Mesenchymal stem cell (in vitro differentiated cells and primary cell): Measurements from ENCODE around the gene SNRPA.
"Not testable (repeated sequence)": the region's sequence is repeated elsewhere in the genome, so short reads cannot be mapped to it uniquely, and the experiment has no call there.

Experiments
- DNase-seq: peaks from one replicate; pipeline ENCODE4 v3.0.0-alpha.2; 2013
- H2AFZ ChIP-seq: one replicate; pipeline ENCODE4 v1.6.1; 2013; ENCODE audit warnings: low read depth, mild to moderate bottlenecking, control low read depth, inconsistent platforms, low read length, moderate library complexity
- H2AK5ac ChIP-seq: 2 replicates; pipeline ENCODE4 v1.6.1; 2013; ENCODE audit warnings: low read length, moderate library complexity, mild to moderate bottlenecking, inconsistent platforms; ENCODE audit not compliant: severe bottlenecking
- H2BK120ac ChIP-seq: one replicate; pipeline ENCODE4 v1.6.1; 2013; ENCODE audit warnings: low read depth, mild to moderate bottlenecking, inconsistent platforms, low read length, moderate library complexity
- H2BK12ac ChIP-seq, 2 experiments: one replicate each; pipeline ENCODE4 v1.6.1; 2013; ENCODE audit warnings: inconsistent platforms in 2 of 2, low read length in 2 of 2, mild to moderate bottlenecking in 2 of 2, moderate library complexity in 2 of 2, control low read depth in 1 of 2
- H2BK15ac ChIP-seq: one replicate; pipeline ENCODE4 v1.6.1; 2013; ENCODE audit warnings: mild to moderate bottlenecking, low read depth, inconsistent platforms; ENCODE audit not compliant: poor library complexity, severe bottlenecking
- H2BK5ac ChIP-seq: 2 replicates; pipeline ENCODE4 v1.6.1; 2013; ENCODE audit warnings: low read depth, mild to moderate bottlenecking, low read length, control low read depth, inconsistent platforms; ENCODE audit not compliant: poor library complexity, severe bottlenecking
- H3K14ac ChIP-seq, 2 experiments: one replicate each; pipeline ENCODE4 v1.6.1; 2013; ENCODE audit warnings: inconsistent platforms in 2 of 2, low read length in 2 of 2, control low read depth in 1 of 2, mild to moderate bottlenecking in 1 of 2, moderate library complexity in 1 of 2
- H3K18ac ChIP-seq, 2 experiments: one replicate each; pipeline ENCODE4 v1.6.1; 2013; ENCODE audit warnings: inconsistent platforms in 2 of 2, low read length in 2 of 2, control low read depth in 1 of 2, low read depth in 1 of 2, mild to moderate bottlenecking in 1 of 2
- H3K23ac ChIP-seq, 2 experiments: one replicate each; pipeline ENCODE4 v1.6.1; 2013; ENCODE audit warnings: inconsistent platforms in 2 of 2, low read length in 2 of 2, mild to moderate bottlenecking in 2 of 2, moderate library complexity in 2 of 2, control low read depth in 1 of 2
- H3K27ac ChIP-seq: 2 replicates; pipeline ENCODE4 v1.5.1; 2013; ENCODE audit warnings: mild to moderate bottlenecking, moderate library complexity, low read length, control low read depth, inconsistent platforms; ENCODE audit not compliant: poor library complexity, severe bottlenecking
- H3K27me3 ChIP-seq, 2 experiments: 2 replicates each; pipeline versions ENCODE4 v1.6.1 to v1.7.0; 2013; ENCODE audit warnings: low read length in 2 of 2, mild to moderate bottlenecking in 2 of 2, moderate library complexity in 2 of 2, control low read depth in 1 of 2, inconsistent platforms in 1 of 2; ENCODE audit not compliant: control insufficient read depth in 1 of 2, insufficient read depth in 1 of 2
- H3K36me3 ChIP-seq, 2 experiments: 2 replicates each; pipeline versions ENCODE4 v1.6.1 to v1.7.0; 2013; ENCODE audit warnings: low read length in 2 of 2, control low read depth in 1 of 2, inconsistent platforms in 1 of 2, low read depth in 1 of 2, mild to moderate bottlenecking in 1 of 2; ENCODE audit not compliant: insufficient read depth in 2 of 2, control insufficient read depth in 1 of 2
- H3K4ac ChIP-seq, 2 experiments: one replicate each; pipeline ENCODE4 v1.6.1; 2013; ENCODE audit warnings: inconsistent platforms in 2 of 2, low read length in 2 of 2, mild to moderate bottlenecking in 2 of 2, moderate library complexity in 2 of 2, control low read depth in 1 of 2, low read depth in 1 of 2
- H3K4me1 ChIP-seq: 2 replicates; pipeline ENCODE4 v1.6.1; 2013; ENCODE audit warnings: low read depth, low read length, control low read depth; ENCODE audit not compliant: control insufficient read depth, insufficient read depth
- H3K4me2 ChIP-seq: 2 replicates; pipeline ENCODE4 v1.6.1; 2013; ENCODE audit warnings: low read length, mild to moderate bottlenecking, inconsistent platforms; ENCODE audit not compliant: poor library complexity, severe bottlenecking
- H3K4me3 ChIP-seq, 2 experiments: 2 replicates each; pipeline versions ENCODE4 v1.5.1 to v1.7.0; 2013; ENCODE audit warnings: low read length in 2 of 2, mild to moderate bottlenecking in 2 of 2, control low read depth in 1 of 2, low read depth in 1 of 2; ENCODE audit not compliant: insufficient read depth in 1 of 2
- H3K79me1 ChIP-seq: replicated peaks from 2 replicates; pipeline ENCODE4 v1.6.1; 2013; ENCODE audit warnings: mild to moderate bottlenecking, control low read depth, low read length, inconsistent platforms; ENCODE audit not compliant: poor library complexity, severe bottlenecking
- H3K9ac ChIP-seq: 2 replicates; pipeline ENCODE4 v1.7.0; 2013; ENCODE audit warnings: mild to moderate bottlenecking, low read length, moderate library complexity
- H3K9me3 ChIP-seq: 2 replicates; pipeline ENCODE4 v1.7.0; 2013; ENCODE audit warnings: mild to moderate bottlenecking, low read length; ENCODE audit not compliant: control insufficient read depth
- H4K8ac ChIP-seq: one replicate; pipeline ENCODE4 v1.6.1; 2013; ENCODE audit warnings: inconsistent platforms, mild to moderate bottlenecking, low read length, moderate library complexity
- H4K91ac ChIP-seq: one replicate; pipeline ENCODE4 v1.6.1; 2013; ENCODE audit warnings: mild to moderate bottlenecking, low read length, inconsistent platforms
- WGBS: methylation state at CpG from one replicate; pipeline ENCODE4 v1.1.7; 2013; ENCODE audit warnings: mixed read lengths; 5-methylcytosine and 5-hydroxymethylcytosine counted together

Gene SNRPA

DNA sequence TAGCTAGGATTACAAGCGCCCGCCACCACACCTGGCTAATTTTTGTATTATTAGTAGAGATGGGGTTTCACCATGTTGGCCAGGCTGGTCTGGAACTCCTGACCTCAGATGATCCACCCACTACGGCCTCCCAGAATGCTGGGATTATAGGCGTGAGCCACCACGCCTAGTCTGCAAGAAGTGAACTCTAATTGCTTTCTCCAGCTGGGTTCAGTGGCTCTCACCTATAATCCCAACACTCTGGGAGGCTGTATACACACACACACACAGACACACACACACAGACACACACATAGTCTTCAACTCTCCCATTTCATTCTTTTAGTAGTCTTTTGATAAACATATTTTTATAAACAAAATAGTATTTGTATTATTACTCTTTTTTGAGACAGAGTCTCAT, 20.9 kb upstream of the SNRPA start:
- H3K27ac ChIP-seq, H2AK5ac ChIP-seq, H3K27me3 ChIP-seq, H3K4me2 ChIP-seq, H3K4me3 ChIP-seq, H2AFZ ChIP-seq, H3K9ac ChIP-seq, H3K23ac ChIP-seq, H3K4ac ChIP-seq, H2BK5ac ChIP-seq, H2BK15ac ChIP-seq, H4K8ac ChIP-seq, H3K18ac ChIP-seq, H3K14ac ChIP-seq, H2BK120ac ChIP-seq, DNase-seq, H3K9me3 ChIP-seq, H2BK12ac ChIP-seq, H4K91ac ChIP-seq, H3K4me1 ChIP-seq: not testable (repeated sequence)
- Histone ChIP-seq H3K79me1 (peaks cover 20% of the 10 kb centered on the region), H3K36me3 (peaks cover 67 to 87% of the 10 kb centered on the region in 2 experiments)
- WGBS: 94% methylated on average over 5 of the region's 5 CpGs

DNA sequence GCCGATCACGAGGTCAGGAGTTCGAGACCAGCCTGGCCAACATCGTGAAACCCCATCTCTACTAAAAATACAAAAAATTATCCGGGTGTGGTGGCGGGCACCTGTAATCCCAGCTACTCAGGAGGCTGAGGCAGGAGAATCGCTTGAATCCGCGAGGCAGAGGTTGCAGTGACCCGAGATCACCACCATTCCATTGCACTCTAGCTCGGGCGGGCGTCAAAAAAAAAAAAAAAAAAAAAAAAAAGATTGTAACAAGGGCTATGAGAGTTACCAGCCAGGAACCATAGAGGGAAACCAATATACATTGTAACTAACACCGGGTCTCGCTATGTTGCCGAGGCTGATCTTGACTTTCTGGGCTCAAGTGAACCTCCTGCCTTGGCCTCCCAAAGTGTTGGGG, 18.7 kb upstream of the SNRPA start:
- not testable (repeated sequence) for H3K27ac ChIP-seq, H3K27me3 ChIP-seq, H3K14ac ChIP-seq, DNase-seq, H2AK5ac ChIP-seq, H2BK120ac ChIP-seq, H3K4me2 ChIP-seq, H4K91ac ChIP-seq, H2AFZ ChIP-seq, H3K9ac ChIP-seq, H3K4me3 ChIP-seq, H3K18ac ChIP-seq, H2BK15ac ChIP-seq, H3K23ac ChIP-seq, H3K4me1 ChIP-seq, H3K79me1 ChIP-seq, H3K9me3 ChIP-seq, H3K4ac ChIP-seq, H4K8ac ChIP-seq, H2BK12ac ChIP-seq, H2BK5ac ChIP-seq
- 98% methylated on average over 14 of the region's 16 CpGs for WGBS
- H3K36me3 ChIP-seq: peaks cover 79 to 85% of the 10 kb centered on the region in 2 experiments

DNA sequence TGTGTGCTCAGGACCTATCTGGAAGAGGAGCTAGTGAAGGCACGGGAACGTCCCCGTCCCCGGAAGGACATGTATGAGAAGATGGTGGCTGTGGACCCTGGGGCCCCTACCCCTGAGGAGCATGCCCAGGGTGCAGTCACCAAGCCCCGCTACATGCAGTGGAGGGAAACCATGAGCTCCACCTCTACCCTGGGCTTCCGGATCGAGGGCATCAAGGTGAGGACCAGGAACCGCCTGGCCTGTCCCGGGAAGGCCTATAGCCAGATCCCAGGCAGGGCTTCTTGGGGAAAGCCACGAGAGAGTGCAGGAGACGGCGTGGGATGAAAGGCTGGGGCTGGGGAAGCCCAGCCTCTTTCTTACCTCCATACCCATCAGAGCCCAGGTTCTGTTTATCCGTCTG, 17.9 kb upstream of the SNRPA start:
- Histone ChIP-seq H2BK5ac (no peak overlapping the region), H3K4me1 (no peaks in the 10 kb centered on the region), H3K36me3 (peaks cover 76 to 81% of the 10 kb centered on the region in 2 experiments), H3K23ac (no peak overlapping the region), H2BK12ac (no peak overlapping the region), H2AFZ (no peak overlapping the region), H3K14ac (no peak overlapping the region), H3K9ac (no peak overlapping the region), H3K9me3 (no peaks in the 10 kb centered on the region), H3K4me2 (no peak overlapping the region), H3K4me3 (no peak overlapping the region), H4K8ac (no peak overlapping the region), H3K18ac (no peak overlapping the region), H4K91ac (no peak overlapping the region), H2BK15ac (no peak overlapping the region), H3K27ac (no peak overlapping the region), H2BK120ac (no peak overlapping the region), H3K4ac (no peak overlapping the region), H3K27me3 (no peaks in the 10 kb centered on the region), H2AK5ac (no peak overlapping the region), H3K79me1 (peaks cover 7% of the 10 kb centered on the region)
- no peak for DNase-seq
- WGBS: 97% methylated on average over 13 of the region's 13 CpGs

DNA sequence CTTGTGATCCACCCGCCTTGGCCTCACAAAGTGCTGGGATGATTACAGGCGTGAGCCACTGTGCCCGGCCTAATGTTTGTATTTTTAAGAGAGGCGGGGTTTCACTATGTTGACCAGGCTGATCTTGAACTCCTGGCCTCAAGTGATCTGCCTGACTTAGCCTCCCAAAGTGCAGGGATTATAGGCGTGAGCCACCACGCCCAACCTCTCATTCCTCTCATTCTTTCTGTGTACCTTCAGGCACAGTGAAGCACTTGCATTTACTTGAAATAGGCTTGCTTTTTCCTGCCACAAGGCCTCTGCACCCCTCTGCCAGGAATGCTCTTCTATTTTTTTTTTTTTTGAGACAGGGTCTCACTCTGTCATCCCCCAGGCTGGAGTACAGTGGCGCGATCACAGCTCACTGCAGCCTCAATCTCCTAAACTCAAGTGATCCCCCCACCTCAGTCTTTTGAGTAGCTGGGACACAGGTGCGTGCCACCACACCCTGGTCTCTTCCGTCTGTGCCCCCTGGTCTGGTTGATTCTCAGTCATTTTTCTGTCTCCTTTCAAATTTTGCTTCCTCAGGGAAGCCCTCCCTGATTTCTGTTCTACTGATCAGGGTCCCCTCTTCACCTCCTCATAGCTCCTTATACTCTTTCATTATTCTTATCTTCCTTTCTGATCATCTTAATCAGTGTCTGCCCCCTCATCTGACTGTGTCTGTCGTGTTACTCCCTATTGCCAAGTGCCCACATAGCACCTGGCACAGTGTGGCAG, 15.8 kb upstream of the SNRPA start:
- DNase-seq: no peak
- H3K4me3 ChIP-seq: no peak overlapping the region
- H4K8ac ChIP-seq: no peak overlapping the region
- no peaks in the 10 kb centered on the region for H3K4me1 ChIP-seq
- H2BK12ac ChIP-seq: no peak overlapping the region
- no peak overlapping the region for H2AFZ ChIP-seq
- H3K23ac ChIP-seq: no peak overlapping the region
- no peak overlapping the region for H4K91ac ChIP-seq
- H2BK15ac ChIP-seq: no peak overlapping the region
- no peaks in the 10 kb centered on the region for H3K27me3 ChIP-seq
- H2BK5ac ChIP-seq: no peak overlapping the region
- no peaks in the 10 kb centered on the region for H3K9me3 ChIP-seq
- WGBS: 94% methylated on average over 11 of the region's 11 CpGs
- no peak overlapping the region for H2AK5ac ChIP-seq
- H3K14ac ChIP-seq: no peak overlapping the region
- no peak overlapping the region for H2BK120ac ChIP-seq
- no peak overlapping the region for H3K27ac ChIP-seq
- H3K9ac ChIP-seq: no peak overlapping the region
- H3K36me3 ChIP-seq: peaks cover 79 to 82% of the 10 kb centered on the region in 2 experiments
- H3K79me1 ChIP-seq: peaks cover 5% of the 10 kb centered on the region
- no peak overlapping the region for H3K18ac ChIP-seq
- H3K4me2 ChIP-seq: no peak overlapping the region
- H3K4ac ChIP-seq: no peak overlapping the region
